GM21737 (cell line): ENCODE data around the gene DCAF15.
"Not testable (repeated sequence)": the region's sequence is repeated elsewhere in the genome, so short reads cannot be mapped to it uniquely, and the experiment has no call there.

Experiments
- ATAC-seq: cut with Tn5 transposase; IDR thresholded peaks from one replicate; pipeline ENCODE4 v1.9.1; 2021; ENCODE audit warnings: mild to moderate bottlenecking, moderate library complexity; ENCODE audit not compliant: unreplicated experiment

Gene DCAF15

GRCh38 chr19:13973479-13973878, 21.2 kb downstream of the DCAF15 start:
- ATAC-seq = not testable (repeated sequence)

DNA sequence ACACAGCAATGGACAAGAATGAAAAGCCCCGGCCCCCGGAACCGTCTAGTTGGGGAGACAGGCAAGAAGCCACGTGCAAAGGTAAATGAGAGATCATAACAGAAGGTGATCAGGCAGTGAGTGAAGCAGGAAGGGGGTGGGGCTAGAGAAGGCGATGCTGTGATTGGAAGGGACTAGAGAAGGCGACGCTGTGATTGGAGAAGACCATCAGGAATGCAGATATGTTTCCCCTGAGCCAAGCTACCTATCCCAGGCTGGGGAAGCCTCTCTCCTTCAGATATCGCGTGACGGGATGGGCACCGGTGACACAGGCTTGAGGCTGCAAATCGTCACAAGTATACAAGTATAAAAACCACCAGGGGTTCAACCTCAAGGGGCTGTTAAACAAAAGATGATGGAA, 21.8 kb downstream of the DCAF15 start:
- ATAC-seq = no peak

DNA sequence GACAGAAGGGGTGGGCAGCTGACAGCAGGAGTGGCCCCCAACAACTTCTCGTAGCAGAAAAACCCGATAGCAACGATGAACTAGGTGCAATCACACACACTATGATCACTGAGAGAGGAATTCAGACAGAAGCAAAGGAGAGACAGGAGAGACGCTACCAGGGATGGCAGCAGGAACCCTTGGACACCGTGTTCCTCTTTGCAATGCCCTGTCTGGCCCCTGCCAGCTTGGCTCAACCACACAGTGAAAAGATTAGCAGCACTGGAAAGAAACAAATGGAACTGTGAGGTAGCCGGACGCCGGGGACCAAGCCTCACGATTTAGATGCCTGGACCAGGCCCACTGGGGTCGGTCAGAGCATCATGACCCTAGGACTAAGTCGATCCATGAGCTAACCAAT, 23.6 kb downstream of the DCAF15 start:
- no peak for ATAC-seq

DNA sequence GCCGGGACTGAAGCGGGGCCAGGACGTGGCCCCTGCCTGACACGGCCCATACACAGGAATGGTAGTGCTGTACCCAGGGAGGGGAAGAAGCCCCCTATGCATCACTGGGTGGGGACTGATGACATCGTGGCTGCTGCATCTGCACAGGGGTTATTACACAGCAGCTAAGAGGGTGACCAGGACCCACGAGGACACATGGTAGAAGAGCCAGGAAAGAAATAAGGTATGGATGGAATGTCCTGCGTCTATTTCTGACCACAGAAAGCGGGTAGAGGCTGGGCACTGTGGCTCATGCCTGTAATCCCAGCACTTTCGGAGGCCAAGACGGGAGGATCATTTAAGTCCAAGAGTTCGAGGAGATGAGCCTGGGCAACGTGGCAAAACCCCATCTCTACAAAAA, 24.1 kb downstream of the DCAF15 start:
- ATAC-seq = no peak

DNA sequence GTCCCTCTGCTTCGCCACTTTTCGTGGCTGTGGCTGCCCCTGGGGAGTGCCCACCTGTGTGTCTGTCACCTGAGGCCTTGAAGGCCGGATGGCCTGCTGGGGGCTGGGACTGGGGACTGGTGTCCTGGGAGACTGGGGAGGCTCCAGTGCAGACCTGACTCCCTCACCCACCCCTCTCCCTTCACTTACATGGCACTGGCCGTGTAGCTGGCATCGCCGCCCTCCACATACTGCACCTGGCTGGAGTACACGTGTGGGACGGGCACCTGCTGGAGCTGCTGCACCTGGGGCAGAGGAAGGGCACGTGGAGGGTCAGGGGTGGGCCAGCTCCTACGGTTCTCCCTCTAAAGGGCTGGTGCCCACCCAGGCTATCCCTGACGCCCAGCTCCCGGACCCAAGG, 25.5 kb downstream of the DCAF15 start:
- ATAC-seq = no peak

GRCh38 chr19:13978351-13979243, 26.3 kb downstream of the DCAF15 start:
- ATAC-seq = no peak

- no peak for ATAC-seq
These were observed 26.9 kb downstream of the DCAF15 start for GRCh38 chr19:13979244-13979615.

DNA sequence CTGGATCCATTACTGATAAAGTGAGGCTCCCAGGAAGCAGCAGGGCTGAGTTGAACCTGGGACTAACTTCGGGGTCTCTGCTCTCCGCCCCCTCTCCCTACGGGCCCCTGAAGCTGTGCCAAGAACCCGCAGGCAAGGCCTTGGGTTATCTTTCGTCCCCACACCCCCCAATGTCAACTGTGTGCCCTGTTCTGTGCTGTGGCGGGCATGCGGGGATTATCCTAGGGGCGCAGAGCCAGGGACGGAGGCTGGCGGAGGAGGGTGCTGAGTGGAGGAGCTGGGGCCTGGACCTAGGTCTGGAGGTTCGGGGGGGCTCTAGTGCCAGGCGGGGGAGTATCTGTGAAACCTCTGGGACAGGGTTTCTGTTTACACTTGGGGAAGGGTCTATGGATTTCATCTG, 27.4 kb downstream of the DCAF15 start:
- ATAC-seq = no peak

DNA sequence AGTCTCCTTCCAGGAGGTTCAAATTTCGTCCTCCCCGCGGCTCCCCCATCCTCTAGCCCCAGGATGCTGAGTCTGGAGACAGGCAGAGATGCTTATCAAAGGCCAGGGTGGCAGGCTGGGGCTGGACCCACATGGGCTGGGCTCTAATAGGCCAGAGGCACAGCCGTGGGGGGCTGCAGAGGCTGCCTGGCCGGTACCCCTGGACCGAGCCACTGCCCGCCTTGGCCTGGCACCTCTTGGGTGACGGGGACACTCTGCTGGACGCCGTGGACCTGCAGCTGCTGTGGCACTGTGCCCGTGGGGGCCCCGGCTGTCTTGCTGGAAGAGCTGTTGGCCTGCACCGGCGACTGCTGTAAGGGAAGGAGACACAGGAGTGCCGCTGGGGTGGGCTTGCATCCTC, 28.0 kb downstream of the DCAF15 start:
- no peak for ATAC-seq

DNA sequence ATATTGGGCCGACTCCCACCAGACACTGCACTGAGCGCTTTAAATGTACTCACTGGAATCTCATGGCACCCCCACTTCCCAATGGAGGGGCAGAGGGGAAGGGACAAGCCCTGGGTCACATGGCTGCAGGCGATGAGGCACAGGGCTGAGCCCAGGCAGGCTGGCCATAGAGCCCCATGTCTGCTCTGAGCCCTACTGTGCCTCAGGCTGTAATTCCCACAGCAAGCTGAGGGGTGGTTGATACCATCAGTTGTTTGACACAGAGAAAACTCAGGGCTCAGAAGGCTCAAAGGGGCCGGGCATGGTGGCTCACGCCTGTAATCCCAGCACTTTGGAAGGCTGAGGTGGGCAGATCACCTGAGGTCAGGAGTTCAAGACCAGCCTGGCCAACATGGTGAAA, 28.7 kb downstream of the DCAF15 start:
- ATAC-seq = no peak

DNA sequence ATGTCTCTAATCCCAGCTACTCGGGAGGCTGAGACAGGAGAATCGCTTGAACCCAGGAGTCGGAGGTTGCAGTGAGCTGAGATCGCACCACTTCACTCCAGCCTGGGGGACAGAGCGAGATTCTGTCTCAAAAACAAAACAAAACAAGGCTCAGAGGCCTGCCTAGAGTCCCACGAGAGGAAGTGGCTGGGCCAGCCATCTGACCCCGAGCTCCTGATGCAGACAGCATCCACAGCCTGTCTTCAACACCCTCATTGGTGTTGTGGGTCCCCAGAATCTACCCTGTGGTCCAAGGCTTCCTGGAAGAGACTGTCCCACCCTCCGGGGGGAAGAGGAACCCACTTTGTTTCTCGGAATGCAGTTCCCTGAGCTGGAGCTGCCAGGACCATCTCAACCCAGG, 29.2 kb downstream of the DCAF15 start:
- no peak for ATAC-seq

GRCh38 chr19:13981988-13982501, 29.7 kb downstream of the DCAF15 start:
- ATAC-seq = no peak

- no peak for ATAC-seq
These were observed 30.5 kb downstream of the DCAF15 start for GRCh38 chr19:13982773-13983172.

DNA sequence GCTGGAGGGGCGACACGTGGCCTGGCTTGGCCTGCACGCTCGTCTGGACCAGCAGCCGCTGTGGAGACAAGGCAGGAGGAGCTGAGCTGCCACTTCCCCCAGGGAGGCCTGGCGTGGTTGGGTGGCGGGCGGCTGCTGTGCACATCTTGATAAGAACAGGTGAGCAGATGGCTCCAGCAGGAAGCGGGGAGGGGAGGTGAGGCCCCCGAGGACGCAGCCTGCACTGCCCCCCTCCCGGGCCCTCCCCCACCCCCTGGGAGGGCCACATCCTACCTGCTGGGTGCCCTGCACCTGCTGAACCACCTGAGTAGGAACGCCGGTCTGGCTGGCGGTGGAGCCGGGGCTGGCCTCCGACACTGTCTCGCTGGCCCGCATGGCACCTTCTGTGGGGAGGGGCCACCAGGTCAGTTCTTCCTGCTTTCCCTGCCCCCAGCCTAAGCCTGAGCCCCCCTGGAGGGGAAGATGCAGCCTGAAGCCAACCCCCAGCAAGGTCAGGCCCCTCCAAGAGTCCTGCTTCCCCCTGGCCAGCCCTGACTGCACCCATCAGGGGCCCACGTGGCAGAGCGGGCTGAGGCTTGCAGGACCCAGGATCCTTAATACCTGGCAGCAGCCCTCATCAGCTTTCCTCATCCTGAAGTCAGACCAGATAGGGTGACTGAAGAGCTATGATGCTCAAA, 31.0 kb downstream of the DCAF15 start:
- no peak for ATAC-seq

DNA sequence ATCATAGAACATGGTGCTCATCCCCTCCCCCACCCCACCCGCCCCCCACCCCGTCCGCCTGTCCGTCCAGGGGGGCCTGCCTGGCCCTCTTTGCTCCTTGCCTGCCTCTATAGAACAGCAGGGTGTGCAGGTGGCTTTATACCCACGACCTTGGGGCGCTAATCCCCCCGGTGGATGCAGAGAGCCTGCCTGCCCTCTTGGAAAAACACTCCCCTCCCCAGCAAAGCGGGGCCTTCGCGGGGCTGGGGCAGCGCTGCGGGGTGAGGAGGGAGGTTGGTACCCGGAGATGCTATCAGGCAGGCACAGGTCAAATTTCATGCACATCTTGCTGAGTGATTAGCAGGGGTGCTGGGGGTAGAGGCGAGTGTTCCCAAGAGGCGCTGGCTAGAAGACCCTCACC, 31.9 kb downstream of the DCAF15 start:
- ATAC-seq = no peak

DNA sequence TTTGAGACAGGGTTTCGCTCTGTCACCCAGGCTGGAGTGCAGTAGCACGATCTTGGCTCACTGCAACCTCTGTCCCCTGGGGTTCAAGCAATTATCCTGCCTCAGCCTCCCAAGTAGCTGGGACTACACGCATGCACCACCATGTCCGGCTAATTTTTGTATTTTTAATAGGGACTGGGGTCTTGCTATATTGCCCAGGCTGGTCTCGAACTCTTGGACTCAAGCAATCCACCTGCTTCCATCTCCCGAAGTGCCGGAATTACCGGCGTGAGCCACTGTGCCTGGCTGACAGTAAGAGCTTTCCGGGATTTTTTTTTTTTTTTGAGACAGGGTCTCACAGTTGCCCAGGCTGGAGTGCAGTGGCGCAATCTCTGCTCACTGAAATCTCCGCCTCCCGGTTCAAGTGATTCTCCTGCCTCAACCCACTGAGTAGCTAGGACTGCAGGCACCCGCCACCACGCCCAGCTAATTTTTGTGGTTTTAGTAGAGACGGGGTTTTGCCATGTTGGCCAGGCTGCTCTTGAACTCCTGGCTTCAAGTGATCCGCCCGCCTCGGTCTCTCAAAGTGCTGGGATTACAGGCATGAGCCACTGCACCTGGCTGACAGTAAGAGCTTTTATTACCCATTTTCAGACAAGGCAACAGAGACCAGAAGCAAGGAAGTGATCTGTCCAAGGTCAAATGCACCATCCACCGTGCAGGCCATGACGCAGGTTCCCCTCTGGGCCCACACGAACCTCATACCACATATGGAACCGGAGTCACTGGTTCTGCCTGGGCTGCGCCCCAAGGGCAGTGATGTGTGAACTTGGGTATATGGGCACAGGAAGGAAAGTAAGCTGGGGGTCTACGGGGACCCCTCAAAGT, 32.8 kb downstream of the DCAF15 start:
- no peak for ATAC-seq

DNA sequence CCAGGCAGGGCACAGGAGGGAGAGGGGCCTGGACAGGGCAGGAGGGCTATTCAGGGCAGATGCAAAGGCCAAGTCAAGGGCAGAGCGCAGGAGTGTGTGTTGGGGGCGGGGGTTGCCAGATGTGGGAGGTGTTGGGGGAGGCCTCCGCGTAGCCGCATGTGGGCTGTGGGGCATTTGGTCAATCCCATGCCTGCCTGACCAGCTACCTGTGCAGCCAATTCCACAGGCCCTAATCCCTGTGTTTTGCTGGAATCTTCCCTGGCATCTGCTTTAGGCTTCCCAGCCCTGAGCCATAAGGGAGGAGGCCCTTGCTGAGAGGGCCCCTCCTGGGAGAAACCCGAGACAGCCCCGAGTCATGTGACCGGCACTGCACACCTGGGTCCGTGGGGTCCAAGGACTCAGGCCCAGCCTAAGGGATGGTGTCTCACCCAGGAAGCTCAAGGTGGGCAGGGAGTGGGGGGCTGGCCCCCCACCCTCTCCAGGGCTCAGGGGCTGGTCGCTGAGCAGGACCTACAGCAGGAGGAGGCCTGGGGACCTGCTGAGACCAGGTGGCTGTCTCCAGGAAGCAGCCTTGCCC, 33.5 kb downstream of the DCAF15 start:
- ATAC-seq = peak; percentile 15

GRCh38 chr19:13986348-13986904, 34.1 kb downstream of the DCAF15 start:
- ATAC-seq = peak; percentile 72

- ATAC-seq = peak; percentile 7
These were observed 35.0 kb downstream of the DCAF15 start for GRCh38 chr19:13987101-13987890.

DNA sequence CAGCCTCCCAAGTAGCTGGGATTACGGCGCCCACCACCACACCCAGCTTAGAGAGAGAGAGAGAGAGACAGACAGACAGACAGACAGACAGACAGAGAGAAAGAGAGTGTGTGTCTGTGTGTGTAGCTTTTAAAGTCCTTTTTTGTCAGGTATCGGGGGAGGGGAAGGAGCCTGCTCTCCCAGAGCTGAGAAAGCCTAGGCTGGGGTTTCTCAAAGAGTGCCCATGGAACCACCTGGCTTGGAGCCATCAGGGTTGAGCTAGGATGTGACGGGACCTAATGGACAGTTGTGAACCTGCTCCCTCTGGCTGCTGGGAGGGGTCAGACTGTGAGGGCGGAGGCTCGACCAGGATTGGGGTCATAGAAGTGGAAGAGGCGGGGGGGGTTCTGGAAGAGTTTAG, 37.2 kb downstream of the DCAF15 start:
- ATAC-seq = no peak
